HG02588 (cell line): Measurements from ENCODE around the gene MACROD2.
"Not testable (repeated sequence)": the region's sequence is repeated elsewhere in the genome, so short reads cannot be mapped to it uniquely, and the experiment has no call there.

Source experiments
- ATAC-seq: cut with Tn5 transposase; IDR thresholded peaks from one replicate; pipeline ENCODE4 v1.9.1; 2021; ENCODE audit warnings: mild to moderate bottlenecking, moderate library complexity; ENCODE audit not compliant: unreplicated experiment

Gene MACROD2

DNA sequence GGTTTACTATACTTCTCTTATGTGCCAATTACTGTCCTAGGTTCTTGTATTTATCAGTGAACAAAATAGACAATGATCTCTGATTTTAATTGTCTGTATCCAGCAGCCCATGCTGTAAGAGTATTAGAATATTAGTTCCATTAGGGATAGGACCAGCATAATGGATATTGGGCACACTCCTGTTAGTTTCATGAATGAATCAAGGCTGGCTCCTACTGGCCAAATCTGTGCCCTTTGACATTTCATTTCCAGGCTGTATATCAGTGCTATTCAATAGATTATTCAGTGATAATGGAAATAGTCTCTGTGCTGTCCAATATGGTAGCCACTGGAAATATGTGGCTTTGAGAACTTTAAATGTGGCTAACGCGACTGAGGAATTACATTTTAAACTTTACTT lies 1350.0 kb downstream of the MACROD2 start:
- no peak for ATAC-seq

DNA sequence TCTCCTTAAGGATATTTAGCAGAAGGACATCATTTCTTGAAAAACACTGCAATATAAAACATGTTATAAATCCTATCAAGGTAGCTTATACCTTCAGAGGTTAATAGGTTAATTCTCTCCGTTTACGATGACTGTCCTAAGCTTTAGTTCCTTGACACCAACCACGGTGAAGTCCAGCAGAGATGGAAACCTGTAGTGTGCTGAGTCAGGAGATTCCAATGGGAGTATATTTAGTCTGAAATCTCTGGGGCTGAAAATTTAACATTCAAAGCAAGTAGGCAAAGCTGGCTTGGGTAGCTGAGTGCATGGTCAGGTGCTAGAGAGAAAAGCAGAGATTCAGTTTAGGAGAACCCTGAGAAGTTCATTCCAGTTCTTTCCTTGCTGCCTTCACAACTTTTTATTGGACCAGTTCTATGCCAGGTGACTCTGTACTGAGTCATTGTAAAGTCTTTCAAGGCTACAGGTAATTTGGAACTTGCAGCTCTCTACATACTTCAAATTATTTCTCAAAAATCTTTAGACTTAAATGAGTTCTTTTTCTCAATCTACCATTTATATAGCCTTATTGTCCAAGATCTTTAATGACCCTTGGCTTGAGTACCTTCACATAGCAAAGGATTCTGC lies 1351.5 kb downstream of the MACROD2 start:
- ATAC-seq: no peak

GRCh38 chr20:15359056-15359455 lies 1363.7 kb downstream of the MACROD2 start:
- no peak for ATAC-seq

GRCh38 chr20:15362849-15363248 lies 1367.5 kb downstream of the MACROD2 start:
- no peak for ATAC-seq

- no peak for ATAC-seq
Observed at GRCh38 chr20:15364781-15365180, 1369.5 kb downstream of the MACROD2 start.

GRCh38 chr20:15370370-15370769 lies 1375.1 kb downstream of the MACROD2 start:
- ATAC-seq: no peak

- no peak for ATAC-seq
Observed at GRCh38 chr20:15374682-15375081, 1379.4 kb downstream of the MACROD2 start.

- no peak for ATAC-seq
Observed at GRCh38 chr20:15375836-15376235, 1380.5 kb downstream of the MACROD2 start.

- ATAC-seq: not testable (repeated sequence)
Observed at GRCh38 chr20:15377603-15378002, 1382.3 kb downstream of the MACROD2 start.

GRCh38 chr20:15378151-15378550 lies 1382.8 kb downstream of the MACROD2 start:
- ATAC-seq: no peak

DNA sequence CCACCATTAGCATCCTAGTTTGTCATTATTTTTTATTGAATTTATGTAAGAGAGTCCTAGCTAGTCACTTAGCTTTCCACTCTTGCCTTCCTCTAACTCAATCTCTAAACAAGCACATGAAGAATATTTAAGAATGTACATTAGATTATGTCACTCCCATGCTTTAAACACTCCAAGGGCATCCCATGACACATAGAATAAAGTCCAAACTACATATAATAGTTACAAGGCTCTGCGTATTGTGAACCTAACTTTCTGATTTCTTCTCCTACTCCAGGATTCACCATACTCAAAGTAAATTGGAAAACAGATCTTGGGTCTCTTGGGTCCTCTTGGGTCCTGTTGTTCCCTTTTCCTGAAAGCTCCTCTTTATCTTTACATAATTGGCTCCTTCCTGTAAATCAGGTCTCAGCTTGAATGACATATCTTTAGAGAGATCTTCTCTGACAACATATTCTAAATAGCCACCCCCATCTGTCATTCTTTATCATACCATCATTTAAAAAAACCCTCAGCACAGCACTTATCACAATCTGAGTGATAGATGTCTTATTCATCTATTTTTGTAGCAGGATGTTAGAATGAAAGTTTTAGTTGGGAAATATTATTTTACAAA lies 1384.5 kb downstream of the MACROD2 start:
- ATAC-seq: no peak

GRCh38 chr20:15380770-15381169 lies 1385.5 kb downstream of the MACROD2 start:
- ATAC-seq: no peak

- no peak for ATAC-seq
Observed at GRCh38 chr20:15387228-15387627, 1391.9 kb downstream of the MACROD2 start.

DNA sequence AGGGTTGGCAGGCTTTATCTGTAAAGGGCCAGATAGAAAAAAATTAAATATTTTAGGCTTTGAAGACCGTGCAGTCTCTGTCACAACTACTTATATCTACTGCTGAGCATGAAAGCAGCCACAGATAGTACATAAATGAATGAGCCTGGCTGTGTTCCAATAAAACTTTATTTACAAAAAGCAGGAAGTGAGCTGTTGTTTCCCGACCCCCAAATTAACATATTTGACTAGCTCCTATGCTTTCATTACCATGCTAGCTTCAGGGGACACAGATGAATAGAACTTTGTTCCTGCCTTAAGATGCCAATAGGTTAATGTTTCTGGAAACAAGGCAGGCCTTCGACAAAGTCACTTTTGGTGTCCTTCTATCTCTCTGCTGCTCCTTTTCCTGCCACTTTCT lies 1400.1 kb downstream of the MACROD2 start:
- no peak for ATAC-seq

GRCh38 chr20:15396026-15396425 lies 1400.7 kb downstream of the MACROD2 start:
- ATAC-seq: no peak

DNA sequence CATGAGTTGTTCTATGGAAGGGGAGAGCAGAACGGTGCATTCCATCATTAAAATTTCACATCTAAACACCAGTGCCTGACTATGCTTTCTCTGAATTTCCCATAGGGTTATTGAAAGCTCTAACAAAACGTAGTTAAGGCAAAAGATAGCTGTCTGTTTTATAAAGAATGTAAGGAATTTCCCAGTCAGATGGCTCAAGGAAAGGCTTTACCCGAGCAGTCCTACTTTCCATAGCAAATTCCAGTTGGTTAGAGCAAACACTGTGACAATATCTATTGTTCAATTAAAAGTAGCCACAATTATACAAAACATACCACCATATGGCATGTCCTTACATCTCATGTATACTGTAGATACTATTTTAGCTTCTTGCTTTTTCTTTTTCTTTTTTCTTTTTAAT lies 1401.6 kb downstream of the MACROD2 start:
- ATAC-seq: no peak

GRCh38 chr20:15399781-15400180 lies 1404.5 kb downstream of the MACROD2 start:
- no peak for ATAC-seq

- no peak for ATAC-seq
Observed at GRCh38 chr20:15406072-15406471, 1410.8 kb downstream of the MACROD2 start.

- ATAC-seq: no peak
Observed at GRCh38 chr20:15411781-15412180, 1416.5 kb downstream of the MACROD2 start.

- no peak for ATAC-seq
Observed at GRCh38 chr20:15415908-15416307, 1420.6 kb downstream of the MACROD2 start.

DNA sequence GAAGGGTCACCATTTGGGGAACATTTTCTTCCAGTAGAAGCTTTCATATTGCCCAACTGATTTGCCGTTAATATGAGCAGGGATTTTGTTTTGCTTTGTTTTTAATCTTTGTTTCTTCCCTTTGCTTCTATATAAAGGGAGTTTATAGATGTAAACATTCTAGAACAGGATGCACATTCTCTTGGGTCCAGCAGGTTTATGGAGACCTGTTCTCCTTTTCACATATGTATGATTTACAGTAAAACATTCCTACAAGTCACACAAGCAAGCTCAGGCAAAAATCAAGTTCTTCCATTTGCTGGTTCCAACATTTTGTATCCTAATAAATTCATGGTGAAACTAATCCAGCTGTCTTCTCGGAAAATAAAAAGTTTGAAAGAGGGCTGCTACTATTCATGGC lies 1424.5 kb downstream of the MACROD2 start:
- ATAC-seq: no peak

DNA sequence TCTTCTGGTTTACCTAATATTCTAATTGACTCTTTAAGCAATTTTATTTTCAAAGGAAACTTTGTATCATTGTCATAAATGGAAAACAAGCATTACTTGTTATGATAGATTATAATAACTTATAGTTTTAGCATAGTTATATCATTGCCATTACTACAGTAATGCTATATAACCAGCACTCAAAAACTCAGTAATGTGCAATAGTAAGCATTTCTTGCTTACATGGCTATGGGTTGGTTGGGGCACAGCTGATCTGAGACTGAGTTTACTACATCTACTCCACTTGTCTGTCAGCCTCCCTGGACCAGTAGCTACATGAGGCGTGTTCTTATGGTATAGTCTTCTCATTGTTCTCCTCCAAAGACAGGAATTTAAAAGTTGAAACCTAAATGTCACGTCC lies 1427.7 kb downstream of the MACROD2 start:
- ATAC-seq: no peak

- no peak for ATAC-seq
Observed at GRCh38 chr20:15439551-15439950, 1444.2 kb downstream of the MACROD2 start.
